Lower leg skin (tissue), 3 donors: Measurements from ENCODE around the gene FOXP1.

ENCODE experiments used
- CTCF ChIP-seq, 3 donors: fragments of 450-650 bp; IDR thresholded peaks; one replicate each; pipeline ENCODE4 v1.5.1; 2016; ENCODE audit warnings: antibody characterized with exemption in 3 of 3, mild to moderate bottlenecking in 3 of 3, moderate library complexity in 2 of 3
- POLR2A ChIP-seq, 2 donors: fragments of 450-650 bp; IDR thresholded peaks; one replicate each; pipeline ENCODE4 v1.6.1; 2016 to 2017; ENCODE audit warnings: antibody characterized with exemption in 2 of 2, mild to moderate bottlenecking in 1 of 2, moderate library complexity in 1 of 2

GRCh38 chr3:71250026-71250425, 333.5 kb downstream of the FOXP1 start:
- no peak for TF ChIP-seq CTCF (IDR thresholded peaks at IDR 0.05)
- no peak for TF ChIP-seq POLR2A (IDR thresholded peaks at IDR 0.05)
